HG03103 (cell line): ENCODE results near the gene SYVN1.
"Not testable (repeated sequence)": the region's sequence is repeated elsewhere in the genome, so short reads cannot be mapped to it uniquely, and the experiment has no call there.

Experiments used
- ATAC-seq: cut with Tn5 transposase; IDR thresholded peaks from one replicate; pipeline ENCODE4 v1.9.1; 2021; ENCODE audit warnings: low read depth; ENCODE audit not compliant: unreplicated experiment

Gene SYVN1

GRCh38 chr11:65134240-65134951 is at the start of gene SYVN1:
TSS of gene SYVN1 (minus strand) at chr11:65134519. CDS start at chr11:65133601, 918 bp downstream.
- ATAC-seq = peak; percentile 44

DNA sequence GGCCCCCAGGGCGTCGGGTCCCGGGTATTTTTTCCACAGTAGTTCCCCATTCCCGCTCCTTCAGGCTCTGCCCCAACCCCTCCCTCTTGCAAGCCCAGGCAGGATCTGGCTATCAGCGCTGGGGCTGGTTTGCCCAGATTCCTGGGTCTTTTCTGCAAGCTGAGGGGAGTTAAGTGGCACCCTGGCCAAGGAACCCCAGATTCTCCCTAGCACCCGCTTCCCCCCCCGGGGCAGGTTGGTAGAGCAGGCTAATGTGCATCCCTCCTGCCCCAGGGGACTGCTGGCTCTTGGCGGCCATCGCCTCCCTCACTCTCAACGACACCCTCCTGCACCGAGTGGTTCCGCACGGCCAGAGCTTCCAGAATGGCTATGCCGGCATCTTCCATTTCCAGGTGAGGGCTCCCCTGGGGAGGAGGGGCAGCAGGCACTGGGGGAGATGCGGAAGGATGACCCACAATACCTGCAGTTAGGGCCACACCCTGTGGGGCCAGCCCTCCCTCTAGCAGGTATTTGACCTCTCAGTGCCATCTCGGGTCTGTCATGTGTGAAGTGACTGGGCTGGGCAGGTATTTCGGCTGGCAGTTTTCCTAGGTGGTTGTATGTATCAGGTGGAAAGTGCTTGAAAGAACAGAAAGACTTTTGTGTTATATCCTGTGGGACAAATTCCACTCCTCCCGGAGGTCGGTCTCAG is 49.0 kb upstream of the SYVN1 start:
- no peak for ATAC-seq

DNA sequence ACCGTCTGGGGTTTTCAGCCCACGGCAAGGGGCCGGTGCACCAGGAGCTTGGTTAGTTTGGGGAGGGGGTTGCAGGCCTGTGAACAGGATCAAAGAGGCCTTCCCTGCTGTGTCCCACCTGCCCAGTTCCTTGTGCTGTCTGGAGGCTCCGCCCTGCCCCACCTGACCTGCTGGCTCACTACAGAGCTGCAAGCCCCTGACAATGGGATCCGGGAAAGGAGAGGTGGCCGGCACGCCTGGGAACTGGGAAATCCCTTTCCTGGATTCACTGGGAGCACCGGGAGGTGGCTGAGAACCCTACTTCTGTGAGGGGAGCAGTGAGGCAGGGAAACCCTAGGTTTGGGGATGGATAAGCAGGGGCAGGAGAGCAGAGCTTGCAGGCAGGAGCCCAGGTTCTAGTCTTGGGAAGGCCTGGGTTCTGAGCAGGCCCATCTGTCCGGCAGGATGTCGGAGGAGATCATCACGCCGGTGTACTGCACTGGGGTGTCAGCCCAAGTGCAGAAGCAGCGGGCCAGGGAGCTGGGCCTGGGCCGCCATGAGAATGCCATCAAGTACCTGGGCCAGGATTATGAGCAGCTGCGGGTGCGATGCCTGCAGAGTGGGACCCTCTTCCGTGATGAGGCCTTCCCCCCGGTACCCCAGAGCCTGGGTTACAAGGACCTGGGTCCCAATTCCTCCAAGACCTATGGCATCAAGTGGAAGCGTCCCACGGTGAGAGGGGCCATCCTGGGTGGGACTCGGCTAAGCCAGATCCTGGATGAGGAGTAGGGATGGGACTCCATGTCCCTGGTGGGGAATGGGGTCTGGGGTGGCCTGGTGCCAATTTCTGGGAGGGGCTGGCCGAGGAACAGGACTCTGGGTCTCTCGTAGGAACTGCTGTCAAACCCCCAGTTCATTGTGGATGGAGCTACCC is 48.2 kb upstream of the SYVN1 start:
- no peak for ATAC-seq

- no peak for ATAC-seq
These were observed 47.4 kb upstream of the SYVN1 start, which contains the start of gene CAPN1 for GRCh38 chr11:65181569-65182257. TSS of gene CAPN1 (plus strand) at chr11:65181928. CDS start at chr11:65182702, 774 bp downstream.

DNA sequence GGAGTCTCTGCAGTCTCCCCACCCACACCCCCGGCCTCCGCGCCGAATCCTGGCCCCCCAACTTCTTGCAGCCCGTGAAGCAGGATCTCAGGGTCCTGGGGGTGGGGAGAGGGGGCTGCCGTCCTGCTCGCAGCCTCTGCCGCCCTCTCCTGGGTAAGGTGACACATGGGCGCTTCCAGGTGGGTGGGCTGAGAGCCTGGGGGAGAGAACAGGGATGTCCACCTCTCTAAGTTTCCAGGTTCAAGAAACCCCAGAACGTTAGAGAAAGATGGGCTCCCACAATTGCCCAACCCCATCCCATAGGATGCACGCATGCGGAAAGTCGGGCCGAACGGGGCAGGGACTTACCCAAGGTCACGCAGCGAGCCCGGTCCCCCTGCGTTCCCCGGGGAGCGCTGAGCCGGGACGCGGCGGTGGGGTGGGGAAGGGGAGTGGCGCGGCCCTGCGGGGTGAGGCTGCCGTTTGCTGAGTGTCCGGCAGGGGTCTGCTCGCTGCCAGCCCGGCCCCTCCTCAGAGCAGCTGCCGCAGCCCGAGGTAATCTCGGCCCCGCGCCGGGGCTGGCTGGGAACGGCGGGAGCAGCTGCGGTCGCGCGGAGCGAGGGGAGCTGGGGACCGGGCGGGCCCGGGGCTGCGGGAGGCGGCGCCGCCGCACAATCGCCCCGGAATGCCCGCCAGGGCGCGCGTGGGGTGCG is 46.7 kb upstream of the SYVN1 start:
- ATAC-seq = no peak

- not testable (repeated sequence) for ATAC-seq
These were observed 40.3 kb upstream of the SYVN1 start for GRCh38 chr11:65174571-65175010.

GRCh38 chr11:65172600-65172999 is 38.3 kb upstream of the SYVN1 start:
- no peak for ATAC-seq

GRCh38 chr11:65170058-65170534 is 35.8 kb upstream of the SYVN1 start, which contains the start of gene SPDYC:
TSS of gene SPDYC (plus strand) at chr11:65170233. CDS start at chr11:65171358, 1,125 bp downstream.
- no peak for ATAC-seq

- ATAC-seq = no peak
These were observed 34.9 kb upstream of the SYVN1 start for GRCh38 chr11:65169164-65169641.

GRCh38 chr11:65167656-65168055 is 33.3 kb upstream of the SYVN1 start:
- ATAC-seq = no peak

DNA sequence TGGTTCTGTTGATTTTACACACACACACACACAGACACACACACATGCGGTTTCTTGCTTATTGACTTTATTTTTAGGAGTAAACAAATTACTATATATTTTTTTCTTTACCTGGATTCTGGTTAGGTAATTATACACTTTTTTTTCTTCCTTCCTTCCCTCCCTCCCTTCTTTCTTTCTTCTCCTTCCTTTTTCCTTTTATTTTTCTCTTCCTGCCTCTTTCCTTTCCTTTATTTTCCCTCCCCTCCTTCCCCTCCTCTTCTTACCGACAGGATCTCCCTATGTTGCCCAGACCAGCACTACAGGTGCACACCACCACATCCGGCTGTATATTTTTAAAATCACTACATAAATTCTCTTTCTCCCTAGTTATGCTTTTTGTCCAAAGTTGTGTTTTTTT is 32.6 kb upstream of the SYVN1 start:
- no peak for ATAC-seq

- ATAC-seq = no peak
These were observed 31.3 kb upstream of the SYVN1 start for GRCh38 chr11:65165410-65166317.

DNA sequence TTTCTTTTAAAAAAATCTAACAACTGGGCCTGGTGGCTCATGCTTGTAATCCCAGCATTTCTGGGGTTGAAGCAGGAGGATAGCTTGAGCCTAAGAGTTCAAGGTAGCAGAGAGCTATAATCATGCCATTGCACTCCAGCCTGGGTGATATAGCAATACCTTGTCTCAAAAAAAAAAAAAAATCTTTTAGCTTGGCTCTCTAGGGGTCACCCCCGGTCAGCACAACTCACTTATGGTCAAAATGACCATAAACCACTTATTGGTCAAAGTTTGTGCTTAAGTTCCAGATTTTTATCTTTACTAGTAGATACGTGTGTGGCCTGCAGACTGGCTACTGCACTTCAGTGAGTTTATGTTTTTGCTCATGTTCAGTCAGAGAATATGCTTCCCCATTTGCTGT is 29.4 kb upstream of the SYVN1 start:
- no peak for ATAC-seq

DNA sequence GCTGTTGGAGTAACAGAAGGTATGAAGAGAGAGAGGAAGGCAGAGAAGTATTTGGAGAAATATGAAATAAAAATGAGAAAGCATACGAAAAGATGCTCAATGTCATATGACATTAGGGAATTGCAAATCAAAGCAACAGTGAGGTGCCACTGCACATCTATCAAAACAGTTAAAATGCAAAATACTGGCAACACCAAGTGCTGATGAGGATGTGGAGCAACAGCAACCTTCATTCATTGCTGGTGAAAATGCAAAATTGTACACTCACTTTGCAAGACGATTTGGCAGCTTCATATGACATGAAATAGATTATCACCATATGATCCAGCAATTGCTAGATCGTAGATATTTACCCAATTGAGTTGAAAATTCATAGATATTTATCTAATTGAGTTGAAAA is 26.3 kb upstream of the SYVN1 start:
- ATAC-seq = no peak

- ATAC-seq = no peak
These were observed 24.7 kb upstream of the SYVN1 start for GRCh38 chr11:65159012-65159411.

DNA sequence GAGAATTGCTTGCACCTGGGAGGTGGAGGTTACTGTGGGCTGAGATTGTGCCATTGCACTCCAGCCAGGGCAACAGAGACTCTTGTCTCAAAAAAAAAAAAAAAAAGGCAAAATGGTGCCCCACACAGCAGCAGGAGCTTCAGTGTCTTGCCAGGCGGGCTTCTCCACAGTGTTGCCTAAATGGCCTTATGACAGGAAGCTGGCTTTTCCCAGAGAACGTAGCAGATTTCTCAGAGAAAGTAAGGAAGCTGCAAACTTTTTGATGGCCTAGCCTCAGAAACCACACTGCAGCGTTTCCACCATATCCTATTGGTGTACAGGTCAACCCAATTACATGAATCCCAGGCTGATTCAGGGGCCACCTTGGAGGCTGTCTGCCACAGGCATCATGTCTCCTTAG is 23.0 kb upstream of the SYVN1 start:
- no peak for ATAC-seq

- ATAC-seq = no peak
These were observed 22.6 kb upstream of the SYVN1 start for GRCh38 chr11:65156926-65157325.

- ATAC-seq = no peak
These were observed 21.9 kb upstream of the SYVN1 start for GRCh38 chr11:65156256-65156655.
